ENCODE data around the gene TSPAN18.

TSPAN18 gene

DNA sequence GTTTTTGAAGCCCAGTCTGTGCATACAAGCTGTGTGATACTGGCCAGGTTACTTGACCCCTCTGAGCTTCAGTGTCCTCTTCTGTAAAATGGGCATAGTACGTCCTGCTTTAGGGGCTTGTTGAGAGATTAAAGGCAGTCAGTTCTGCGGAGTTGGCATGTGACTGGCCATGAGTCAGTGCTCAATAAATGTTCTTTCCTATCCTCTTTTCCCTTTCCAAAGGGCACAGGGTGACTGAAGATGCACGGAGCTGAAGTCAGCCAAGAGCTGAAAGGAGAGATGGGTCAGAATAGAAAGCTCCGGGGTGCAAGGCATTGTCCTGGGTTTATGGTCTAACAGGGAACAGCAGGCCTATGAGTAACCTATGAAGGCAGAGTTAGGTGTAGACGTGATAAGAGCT lies 175.0 kb downstream of the TSPAN18 start:
- DNase-seq: no peak

DNA sequence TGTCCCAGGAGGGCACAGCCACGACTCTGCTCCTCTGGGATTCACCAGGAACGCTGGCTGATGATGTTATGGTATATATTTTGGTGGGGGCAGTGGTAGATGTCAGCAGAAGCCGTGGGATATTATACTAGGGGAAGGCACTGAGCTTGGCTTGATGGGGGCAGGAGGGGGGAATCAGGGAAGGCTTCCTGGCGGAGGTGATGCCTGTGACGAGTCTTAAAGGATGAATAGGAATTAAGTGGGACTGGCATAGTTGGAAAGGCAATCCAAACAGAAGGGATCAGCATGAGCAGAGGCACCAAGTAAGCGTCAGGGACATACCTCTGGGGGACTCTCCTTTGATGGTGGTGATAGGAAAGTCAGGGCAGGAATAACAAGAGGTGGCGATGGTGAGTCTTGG lies 176.3 kb downstream of the TSPAN18 start:
- no peak for DNase-seq

DNA sequence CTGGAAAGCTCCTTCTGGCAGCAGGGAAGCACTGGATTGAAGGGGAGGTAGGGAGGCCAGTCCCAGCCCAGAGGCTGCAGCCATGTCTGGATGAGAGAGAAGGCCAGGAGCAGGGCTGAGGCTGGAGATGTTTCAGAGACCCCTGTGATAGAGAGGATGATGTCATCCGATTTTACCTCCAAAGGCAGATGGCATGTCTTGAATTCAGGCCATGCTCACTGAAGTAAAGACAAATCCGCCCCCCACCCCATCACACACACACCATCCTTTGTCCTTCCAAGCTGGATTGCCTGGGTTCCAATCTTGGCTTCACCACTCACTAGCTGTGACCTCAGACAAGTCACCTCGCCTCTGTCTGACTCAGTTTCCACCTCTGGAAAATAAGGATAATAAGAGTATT lies 176.8 kb downstream of the TSPAN18 start:
- DNase-seq: no peak

DNA sequence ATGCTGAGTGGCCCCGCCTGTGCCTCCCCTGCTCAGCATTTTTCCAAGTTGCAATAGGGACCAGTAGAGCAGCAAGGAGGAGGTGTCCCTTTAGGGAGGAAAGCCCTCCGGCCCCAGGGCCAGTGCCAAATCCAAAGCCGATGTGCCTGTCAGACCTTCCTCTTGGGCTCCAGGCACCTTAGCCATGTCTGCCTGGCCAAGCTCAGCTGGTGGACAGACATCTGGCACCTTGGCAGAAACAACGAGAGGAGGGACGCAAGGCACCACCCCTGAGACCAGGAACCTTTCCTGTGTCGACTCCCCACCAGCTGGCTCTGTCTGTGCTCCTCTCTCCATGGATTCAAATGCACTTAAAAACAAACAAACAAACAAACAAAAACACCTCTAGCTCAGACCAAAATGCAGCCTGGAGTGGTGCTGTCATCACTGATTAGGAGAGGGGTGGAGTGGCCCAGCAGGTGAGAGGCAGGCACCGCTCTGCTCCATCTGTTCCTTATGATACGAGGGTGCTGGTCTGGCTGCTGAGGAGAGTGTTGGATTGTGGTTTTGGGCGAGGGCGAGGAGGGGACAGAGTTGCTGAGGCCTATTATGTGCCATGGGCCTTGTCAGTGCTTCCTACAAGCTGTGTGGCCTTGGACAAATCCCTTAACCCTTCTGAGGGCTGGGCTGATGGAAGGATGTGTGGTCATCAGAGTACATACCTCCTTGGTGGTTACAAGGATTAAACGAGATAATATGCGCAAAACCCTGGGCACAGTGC lies 177.7 kb downstream of the TSPAN18 start:
- DNase-seq: no peak

DNA sequence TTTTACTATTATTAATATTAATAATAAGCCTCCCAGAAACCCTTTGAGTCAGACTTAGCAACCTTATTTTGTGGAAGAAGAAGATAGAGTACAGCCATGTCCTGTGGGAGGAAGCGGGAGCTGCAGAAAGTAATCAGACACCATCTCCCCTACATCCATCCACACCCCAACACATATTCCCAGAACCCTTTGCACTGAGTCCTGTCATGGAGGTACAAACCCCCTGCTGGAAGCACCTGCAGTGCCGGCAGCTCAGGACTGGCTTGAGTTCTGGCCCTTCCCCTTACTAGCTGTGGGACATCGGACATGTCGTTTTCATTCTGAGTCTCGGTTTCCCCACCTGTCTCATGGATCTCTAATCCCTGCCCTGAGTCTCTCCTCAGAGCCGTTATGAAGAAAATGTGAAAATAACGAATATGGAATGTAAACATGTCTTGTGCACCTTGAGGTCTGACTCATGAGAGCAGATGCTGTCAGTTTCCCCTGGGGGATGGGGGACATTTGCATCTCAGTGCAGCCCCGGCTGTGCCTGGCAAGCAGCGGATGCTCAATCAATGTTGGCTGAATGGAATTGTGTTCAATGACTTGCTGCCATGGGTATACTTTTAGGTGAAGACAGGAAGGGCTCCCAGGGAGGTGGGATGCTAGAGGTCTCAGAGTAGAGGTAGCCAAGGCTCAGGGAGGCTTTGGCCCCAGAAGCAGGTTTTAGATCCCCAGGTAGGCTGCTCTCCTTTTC lies 178.5 kb downstream of the TSPAN18 start:
- DNase-seq: no peak

DNA sequence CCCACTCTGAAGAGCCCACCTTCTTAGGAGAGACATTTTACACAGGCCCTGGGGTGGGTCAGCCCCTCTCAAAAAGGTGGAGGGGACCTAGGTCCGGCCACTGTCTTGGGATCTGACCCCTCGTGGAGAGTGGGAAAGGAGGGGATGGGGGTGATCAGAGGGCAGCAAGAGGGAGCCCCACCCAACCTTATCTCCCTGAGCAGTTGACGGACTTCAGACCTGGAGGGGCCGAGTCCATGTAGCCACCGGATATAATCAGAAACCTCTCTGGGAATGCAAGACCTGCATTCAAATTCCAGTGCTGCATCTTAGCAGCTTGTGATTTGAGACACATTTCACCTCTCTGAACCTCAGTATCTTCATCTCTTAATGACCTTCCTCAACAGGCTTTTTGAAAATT lies 179.9 kb downstream of the TSPAN18 start:
- no peak for DNase-seq

DNA sequence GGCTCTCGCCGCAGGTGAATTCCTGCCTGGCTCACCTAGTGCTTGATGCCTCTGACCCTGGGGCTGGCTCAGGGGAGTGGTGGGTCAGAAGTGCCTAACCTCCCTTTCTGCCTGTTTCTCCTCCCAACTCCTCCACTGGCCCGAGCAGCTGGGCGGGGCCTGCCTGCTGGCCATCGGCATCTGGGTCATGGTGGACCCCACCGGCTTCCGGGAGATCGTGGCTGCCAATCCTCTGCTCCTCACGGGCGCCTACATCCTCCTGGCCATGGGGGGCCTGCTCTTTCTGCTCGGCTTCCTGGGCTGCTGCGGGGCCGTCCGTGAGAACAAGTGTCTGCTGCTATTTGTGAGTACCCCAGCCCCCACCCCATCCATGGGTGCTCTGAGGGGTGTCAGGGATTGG lies 182.8 kb downstream of the TSPAN18 start:
- no peak for DNase-seq

DNA sequence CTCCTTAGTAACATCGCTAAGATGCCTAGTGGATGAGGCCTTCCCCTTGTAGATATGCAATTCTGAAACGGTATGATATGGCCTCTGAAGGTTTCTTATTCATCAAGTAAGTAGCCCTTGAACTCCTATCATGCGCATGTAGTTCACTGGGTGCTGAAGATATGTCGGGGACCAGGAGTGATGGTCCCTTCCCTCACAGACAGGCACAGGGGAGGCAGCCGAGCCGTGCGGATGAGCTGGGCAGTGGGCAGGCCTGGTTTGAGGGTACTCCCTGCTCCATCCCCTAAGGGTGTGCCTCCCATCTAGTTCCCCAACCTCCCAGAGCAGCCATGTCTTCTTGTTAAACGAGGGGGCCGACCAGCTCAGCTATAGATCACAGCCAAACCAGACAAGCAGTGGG lies 183.8 kb downstream of the TSPAN18 start:
- DNase-seq: no peak

DNA sequence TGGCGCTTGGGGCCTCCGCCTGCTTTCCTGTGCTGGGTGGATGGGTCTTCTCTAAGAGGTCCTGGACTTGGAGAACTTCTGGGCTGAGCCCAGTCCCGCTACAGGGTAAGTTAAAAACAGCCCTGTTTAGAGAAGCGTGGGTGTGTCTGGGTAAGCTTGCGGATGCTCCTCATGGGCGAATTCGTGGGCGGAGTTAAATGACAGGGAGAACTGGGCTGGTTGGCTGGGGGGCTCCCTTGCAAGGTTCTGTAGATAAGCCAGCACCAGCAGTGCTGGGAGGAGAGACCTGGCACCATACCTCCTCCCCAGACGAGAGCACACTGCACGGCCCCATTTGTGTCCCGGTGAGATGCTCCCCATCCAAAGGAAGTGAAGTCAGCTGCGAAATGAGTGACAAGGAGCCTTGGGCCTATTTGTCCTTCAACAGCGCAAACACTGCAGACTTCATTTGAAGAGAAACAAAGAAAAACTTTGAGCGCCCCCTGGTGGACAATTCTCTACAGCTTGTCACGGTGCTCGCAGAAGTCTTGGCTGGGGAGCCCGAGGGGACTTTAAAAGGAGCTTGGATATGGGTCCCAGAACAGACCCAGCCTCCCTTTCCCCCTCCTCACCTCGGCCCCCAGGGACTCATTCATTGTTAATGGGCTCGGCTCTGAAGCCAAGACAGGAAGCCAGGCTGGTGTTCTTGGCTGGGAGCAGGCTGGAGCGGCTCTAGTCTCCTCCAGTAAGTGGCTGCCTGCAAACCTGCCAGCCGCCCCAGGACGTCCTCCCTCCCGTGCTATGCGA lies 184.5 kb downstream of the TSPAN18 start:
- DNase-seq: peak; percentile 91

DNA sequence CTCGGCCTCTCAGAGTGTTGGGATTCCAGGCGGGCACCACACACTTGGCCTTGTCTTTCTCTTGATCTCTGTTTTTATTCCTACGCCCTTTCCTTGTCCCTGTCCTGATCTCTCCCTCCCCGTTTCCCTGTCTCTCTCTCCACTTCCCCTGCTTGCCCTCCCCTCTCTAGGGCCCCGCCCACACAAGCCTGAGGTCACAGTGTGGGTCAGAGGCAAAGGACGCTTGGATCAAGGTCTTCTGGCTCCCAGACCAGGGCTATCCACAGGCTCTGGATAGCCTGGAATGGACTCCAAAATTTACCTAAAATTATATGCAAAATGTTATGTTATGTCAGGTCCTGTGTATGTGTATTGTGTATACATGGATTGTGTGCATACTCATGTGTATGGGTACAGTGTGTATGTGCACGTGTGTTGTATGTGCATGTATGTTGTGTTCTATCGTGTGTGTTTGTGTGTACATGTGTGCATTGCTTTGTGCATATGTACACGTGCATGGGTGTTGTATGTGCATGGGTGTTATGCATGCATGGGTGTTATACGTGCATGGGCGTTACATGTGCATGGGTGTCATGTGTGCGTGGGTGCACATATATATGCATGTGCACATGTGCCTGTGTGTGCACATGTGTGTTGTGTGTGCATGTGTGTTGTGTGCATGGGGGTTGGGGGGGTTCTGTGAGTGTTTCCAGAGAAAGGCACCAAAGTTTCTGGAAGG lies 185.7 kb downstream of the TSPAN18 start:
- DNase-seq: no peak

DNA sequence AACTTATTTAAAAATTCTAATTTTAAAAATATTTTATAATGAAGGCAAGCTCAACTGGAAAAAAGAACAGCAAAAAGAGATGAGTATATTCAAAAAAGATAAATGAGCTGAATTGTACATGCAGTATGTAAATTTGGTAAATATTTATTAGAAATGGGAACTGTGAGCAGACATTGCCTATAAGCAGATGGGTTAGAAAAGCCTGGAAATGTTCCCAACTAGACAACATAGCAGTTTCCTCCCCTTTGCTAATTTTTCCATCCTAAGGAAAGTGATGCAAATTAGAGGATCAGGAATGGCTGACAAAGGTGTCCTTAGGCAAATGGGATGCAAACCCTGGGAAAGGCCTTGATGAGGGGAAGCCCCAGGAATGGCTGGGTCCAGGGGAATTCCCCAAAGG lies 186.7 kb downstream of the TSPAN18 start:
- no peak for DNase-seq

DNA sequence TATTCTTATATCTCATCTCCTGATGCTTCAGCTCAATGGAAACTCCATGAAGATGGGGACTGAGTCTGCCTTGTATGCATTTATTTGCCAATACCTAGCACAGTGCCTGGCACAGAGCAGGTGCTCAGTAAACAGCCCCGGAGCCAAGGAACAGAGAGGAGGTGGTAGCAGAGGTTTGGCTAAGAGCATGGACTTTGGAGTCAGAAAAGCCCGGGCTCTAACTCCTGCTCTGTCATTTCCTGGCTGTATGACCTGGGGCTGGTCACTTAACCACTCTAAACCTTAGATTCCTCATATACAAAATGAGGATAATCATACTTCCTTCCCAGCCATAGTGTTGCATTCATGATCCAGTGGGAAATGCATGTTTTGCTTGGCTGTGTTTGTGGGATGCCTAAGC lies 187.3 kb downstream of the TSPAN18 start:
- DNase-seq: no peak

DNA sequence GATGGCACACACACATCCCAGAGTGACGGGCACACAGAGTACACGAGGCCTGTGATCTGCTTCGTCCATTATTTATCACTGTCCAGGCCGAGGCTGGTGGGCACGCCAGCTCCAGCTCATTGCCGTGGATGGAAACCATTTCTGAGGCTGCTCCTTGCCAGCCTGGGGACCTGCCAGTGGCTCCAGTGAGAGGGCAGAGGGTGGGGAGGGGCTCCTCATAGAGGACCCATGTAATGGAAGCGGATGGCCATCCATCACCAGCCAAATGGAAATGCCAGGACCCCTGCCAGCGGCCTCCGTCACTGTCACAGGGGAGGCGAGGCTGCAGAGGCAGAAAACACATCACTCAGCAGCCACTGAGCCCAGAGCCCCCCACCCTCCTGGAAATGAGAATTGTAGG lies 188.2 kb downstream of the TSPAN18 start:
- no peak for DNase-seq

DNA sequence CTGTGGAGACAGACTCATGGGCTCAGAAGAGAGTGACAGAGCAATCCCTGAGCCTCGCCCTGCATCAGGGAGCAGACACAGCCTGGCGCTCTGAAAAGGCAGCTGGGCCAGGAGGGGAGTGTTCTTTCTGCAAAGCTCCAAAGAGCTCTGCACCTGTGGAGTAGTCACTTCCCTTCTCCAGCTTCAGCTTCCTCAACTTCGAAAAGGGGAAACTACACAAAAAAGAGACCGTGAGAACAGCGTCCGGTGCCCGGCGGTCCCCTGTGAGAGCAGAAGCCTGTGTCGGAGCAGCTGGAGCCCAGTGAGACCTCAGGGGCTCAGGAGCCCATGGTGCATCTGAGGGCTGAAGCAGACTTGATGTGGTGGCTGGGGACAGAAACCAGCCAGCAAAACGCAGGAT lies 188.9 kb downstream of the TSPAN18 start:
- DNase-seq: peak; percentile 50

DNA sequence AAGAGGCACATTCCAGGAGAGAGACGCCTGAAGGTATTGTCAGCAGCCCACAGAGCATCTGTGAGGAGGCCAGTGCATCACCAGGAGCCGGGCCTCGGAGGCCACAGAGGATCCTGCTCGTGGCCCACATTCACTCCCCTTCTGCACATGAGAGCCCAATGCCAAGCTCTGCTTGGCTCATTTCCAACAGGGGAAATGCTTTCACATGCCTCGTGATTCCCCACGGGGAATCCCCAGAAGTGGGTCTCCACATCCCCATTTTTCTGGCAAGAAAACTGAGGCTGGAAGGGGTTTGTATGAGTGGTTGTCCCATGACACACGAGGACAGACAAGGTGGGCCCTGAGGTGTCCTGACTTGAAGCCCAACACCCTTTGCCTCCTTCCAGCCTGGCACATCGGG lies 189.6 kb downstream of the TSPAN18 start:
- no peak for DNase-seq

DNA sequence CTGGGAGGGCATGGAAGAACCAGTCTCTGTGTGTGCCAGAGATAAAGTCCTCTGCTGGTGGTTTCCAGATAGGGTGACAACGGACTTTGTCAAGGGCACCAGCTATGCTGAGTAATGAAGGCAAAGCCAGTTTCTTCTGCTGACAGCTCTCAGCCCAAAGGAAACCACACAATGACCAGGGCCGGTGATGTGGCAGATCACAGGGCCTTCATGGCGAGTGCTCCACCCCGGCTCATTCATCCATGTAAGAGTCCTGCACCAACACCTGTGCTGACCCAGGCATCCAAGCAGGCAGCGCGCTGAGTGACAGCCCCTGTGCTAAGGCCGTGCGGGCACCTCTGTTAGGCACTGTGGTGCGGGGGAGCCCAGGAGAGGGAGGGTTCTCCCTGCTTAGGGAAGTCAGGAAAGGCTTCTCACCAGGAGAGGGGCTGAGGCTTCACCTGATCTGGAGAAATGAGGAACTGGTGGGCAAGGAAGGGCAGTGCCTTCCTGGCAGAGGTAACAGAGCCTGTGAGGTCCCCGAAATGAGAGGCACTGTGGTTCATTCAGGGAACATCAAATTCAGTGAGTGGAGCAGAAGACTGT lies 190.1 kb downstream of the TSPAN18 start:
- no peak for DNase-seq

DNA sequence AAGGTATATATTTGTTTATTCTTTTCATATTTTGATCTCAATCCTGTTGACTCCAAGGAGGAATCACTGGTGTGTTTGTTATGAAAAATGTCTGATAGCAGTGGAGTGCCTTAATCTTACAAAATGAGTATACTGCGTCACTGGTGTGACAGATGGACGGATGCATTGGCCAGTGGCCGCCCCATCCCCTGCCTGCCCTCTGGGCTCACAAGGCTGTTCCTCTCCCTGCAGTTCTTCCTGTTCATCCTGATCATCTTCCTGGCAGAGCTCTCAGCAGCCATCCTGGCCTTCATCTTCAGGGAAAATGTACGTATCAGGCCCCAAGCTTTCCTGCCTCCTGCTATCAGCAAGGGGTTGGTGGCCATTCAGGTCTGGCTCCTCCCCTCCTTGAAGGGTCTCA lies 191.0 kb downstream of the TSPAN18 start:
- no peak for DNase-seq

DNA sequence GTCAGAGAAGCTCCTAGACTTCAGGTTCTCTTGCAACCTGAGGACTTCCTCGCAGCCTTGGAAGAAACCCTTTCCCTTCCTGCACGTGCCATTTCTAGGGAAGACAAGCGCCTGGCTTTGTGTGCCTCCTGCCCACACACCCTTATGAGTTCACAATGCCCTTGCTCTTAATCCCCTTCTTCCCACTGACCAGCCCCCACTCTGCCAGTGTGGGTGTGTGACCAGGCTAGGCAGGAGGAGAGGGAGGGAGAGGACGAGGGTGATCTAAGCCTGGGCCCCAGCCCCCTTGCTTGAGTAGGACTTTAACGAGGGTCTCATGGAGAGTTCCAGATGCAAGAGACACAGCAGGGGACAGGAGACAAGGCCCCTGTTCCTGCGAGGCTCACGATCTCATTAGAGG lies 193.7 kb downstream of the TSPAN18 start:
- DNase-seq: no peak

DNA sequence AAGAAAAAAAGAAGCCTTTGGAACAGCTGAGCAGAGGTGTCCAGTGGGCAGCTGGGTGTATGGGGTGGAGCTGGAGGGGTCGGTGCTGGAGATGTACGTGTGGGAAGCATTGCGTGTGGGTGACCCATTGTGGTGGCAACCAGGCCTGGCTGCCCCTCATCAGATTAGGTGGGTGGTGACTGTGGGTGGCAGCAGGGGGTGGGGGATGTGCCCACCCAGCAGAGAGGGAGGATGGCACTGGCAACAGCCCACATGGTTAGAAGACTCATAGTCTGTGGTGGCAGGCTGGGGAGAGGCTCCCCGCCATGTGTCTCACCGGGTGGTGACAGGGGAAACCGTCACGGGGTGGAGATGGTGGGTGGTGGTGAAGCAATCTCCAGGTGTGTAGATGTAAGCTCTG lies 196.4 kb downstream of the TSPAN18 start:
- no peak for DNase-seq

DNA sequence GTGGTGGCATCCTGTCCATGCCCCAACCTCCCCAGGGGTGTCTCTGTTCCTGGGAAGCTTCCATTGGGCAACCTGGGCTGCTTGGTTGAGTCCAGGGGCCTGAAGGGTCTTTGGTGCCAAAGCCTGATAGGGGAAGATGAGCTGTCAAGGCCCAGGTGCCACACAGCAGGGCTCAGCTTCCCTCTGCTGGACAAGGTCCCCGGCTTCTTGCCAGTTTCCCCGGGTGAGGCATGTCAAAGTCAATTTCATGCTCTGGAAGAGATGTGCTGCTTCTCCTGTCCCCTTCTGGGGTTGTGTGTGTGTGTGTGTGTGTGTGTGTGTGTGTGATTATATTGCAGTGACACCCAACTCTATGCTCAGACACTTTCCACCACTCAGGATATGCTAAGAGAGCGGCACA lies 197.0 kb downstream of the TSPAN18 start:
- DNase-seq: no peak

DNA sequence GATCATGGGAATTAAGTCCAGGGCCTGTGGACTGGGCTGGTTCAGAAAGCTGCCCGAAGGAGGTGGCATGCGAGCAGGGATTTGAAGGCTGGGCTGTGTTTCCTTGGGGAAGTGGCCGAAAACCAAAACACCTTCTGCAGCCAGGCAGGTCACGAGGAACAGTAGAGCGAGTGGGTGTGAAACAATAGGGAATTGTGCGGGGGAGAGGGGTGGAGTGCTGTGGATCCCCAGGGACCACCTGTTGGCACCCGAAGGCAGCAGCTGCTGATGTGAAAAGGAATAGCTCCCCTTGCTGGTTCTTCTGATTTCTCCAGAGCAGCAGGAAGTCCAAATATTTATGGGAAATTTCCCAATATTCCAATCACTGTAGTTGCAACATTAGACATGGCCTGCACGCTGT lies 199.3 kb downstream of the TSPAN18 start:
- no peak for DNase-seq

DNA sequence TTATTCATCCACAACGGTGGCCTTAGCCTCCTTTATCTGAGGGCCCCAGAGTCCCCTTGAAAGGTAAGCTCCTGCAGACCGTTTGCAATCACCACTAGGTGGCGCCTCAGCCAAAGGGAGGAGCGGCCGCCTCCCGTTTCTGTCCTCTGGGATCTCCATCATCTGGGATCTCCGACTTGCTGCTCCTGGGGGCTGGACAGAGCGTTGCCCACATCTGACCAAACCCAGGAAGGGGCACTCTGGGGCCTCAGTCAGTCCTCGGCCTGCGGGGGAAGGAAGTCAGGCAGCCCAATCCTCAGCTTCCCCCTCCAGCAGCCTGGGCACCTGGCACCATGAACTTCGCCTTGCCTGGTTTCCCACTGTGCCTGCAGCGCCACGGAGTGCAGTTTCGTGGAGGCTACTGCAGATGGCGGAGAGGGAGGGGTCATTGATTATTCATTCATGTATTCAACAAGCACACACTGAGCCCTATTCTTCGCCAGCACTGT lies 200.5 kb downstream of the TSPAN18 start:
- DNase-seq: peak; percentile 80

DNA sequence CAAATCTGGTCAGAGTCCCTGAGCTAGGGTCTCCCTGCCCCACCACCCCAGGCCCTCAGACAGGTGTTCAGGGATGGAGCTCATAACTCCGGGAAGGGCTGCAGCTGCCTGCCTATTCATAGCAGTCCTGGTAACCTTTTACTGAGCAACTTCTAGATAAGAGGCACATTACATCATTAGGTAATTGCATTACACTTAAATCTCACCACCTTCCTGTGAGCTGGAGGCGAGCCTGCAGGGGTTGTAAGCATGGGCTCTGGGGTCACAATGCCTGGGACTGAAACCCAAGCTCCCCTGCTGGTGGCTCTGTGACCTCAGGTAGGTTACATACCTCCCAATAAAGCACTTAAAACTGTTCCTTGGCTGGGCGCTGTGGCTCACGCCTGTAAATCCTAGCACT lies 201.4 kb downstream of the TSPAN18 start:
- no peak for DNase-seq

All from femur (tissue), 1 donor.